ENCODE results near the gene AVPI1.
A peak's percentile ranks its signal among the peaks of the same experiment; 100 is the strongest.
"Not testable (repeated sequence)": the region's sequence is repeated elsewhere in the genome, so short reads cannot be mapped to it uniquely, and the experiment has no call there.

The AVPI1 gene

GRCh38 chr10:97650726-97651125 is 36.3 kb downstream of the AVPI1 start:
- Histone ChIP-seq H3K4me3 (ENCODE audit: low read depth, low read length) (no peak overlapping the region), H3K27ac (ENCODE audit: extremely low read depth, low read depth, low read length) (no peak overlapping the region), H3K9me3 (ENCODE audit: control insufficient read depth, insufficient read depth, low read depth, low read length) (no peaks in the 10 kb centered on the region), H3K36me3 (ENCODE audit: control insufficient read depth in 2 of 2, insufficient read depth in 1 of 2, low read length in 2 of 2) (peaks cover 17 to 59% of the 10 kb centered on the region in 2 experiments), H3K4me1 (ENCODE audit: control insufficient read depth, insufficient read depth, low read length) (no peaks in the 10 kb centered on the region; the same call in 1 of the 2 replicates)
- ChIA-PET POLR2A (no interaction called here), CTCF (interaction anchor here (0.9 kb wide), 1 partner anchor 27 kb away, joined by 3 read pairs; no protein-coding TSS in a partner anchor)
- TF ChIP-seq KLF17 (tag by site-specific recombination; IDR thresholded peaks at IDR 0.05) (no peak), ZNF121 (tag by site-specific recombination; IDR thresholded peaks at IDR 0.05) (no peak), ZNF426 (tag by site-specific recombination; IDR thresholded peaks at IDR 0.05) (no peak), ZNF510 (tag by site-specific recombination; IDR thresholded peaks at IDR 0.05; ENCODE audit: insufficient replicate concordance) (no peak), ZSCAN16 (tag by site-specific recombination; IDR thresholded peaks at IDR 0.05) (no peak), ZFP3 (tag by site-specific recombination; IDR thresholded peaks at IDR 0.05; ENCODE audit: low read depth) (no peak), ZNF658 (tag by site-specific recombination; IDR thresholded peaks at IDR 0.05) (no peak), ZFP41 (tag by site-specific recombination; IDR thresholded peaks at IDR 0.05; ENCODE audit: borderline replicate concordance) (no peak), ZNF830 (tag by site-specific recombination; IDR thresholded peaks at IDR 0.05; ENCODE audit: low read depth) (no peak), ZNF843 (tag by site-specific recombination; IDR thresholded peaks at IDR 0.05) (no peak), GLI4 (tag by site-specific recombination; IDR thresholded peaks at IDR 0.05) (no peak), ZFP37 (tag by site-specific recombination; IDR thresholded peaks at IDR 0.05) (no peak), ZNF391 (tag by site-specific recombination; IDR thresholded peaks at IDR 0.05; ENCODE audit: borderline replicate concordance, low read depth) (no peak), ZBTB17 (tag by site-specific recombination; IDR thresholded peaks at IDR 0.05) (no peak), ZNF335 (tag by site-specific recombination; conservative IDR thresholded peaks at IDR 0.05) (no peak)
- TF ChIP-seq, protein P1, sequence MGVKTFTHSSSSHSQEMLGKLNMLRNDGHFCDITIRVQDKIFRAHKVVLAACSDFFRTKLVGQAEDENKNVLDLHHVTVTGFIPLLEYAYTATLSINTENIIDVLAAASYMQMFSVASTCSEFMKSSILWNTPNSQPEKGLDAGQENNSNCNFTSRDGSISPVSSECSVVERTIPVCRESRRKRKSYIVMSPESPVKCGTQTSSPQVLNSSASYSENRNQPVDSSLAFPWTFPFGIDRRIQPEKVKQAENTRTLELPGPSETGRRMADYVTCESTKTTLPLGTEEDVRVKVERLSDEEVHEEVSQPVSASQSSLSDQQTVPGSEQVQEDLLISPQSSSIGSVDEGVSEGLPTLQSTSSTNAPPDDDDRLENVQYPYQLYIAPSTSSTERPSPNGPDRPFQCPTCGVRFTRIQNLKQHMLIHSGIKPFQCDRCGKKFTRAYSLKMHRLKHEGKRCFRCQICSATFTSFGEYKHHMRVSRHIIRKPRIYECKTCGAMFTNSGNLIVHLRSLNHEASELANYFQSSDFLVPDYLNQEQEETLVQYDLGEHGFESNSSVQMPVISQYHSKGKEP (tag by site-specific recombination; IDR thresholded peaks at IDR 0.05): no peak
- TF ChIP-seq, protein P2, sequence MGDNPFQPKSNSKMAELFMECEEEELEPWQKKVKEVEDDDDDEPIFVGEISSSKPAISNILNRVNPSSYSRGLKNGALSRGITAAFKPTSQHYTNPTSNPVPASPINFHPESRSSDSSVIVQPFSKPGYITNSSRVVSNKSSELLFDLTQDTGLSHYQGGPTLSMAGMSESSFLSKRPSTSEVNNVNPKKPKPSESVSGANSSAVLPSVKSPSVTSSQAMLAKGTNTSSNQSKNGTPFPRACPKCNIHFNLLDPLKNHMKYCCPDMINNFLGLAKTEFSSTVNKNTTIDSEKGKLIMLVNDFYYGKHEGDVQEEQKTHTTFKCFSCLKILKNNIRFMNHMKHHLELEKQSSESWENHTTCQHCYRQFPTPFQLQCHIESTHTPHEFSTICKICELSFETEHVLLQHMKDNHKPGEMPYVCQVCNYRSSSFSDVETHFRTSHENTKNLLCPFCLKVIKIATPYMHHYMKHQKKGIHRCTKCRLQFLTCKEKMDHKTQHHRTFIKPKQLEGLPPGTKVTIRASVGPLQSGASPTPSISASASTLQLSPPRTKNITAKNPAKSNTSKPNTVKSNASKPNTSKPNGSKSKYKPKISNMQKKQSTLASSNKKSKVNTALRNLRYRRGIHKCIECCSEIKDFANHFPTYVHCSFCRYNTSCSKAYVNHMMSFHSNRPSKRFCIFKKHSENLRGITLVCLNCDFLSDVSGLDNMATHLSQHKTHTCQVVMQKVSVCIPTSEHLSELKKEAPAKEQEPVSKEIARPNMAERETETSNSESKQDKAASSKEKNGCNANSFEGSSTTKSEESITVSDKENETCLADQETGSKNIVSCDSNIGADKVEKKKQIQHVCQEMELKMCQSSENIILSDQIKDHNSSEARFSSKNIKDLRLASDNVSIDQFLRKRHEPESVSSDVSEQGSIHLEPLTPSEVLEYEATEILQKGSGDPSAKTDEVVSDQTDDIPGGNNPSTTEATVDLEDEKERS (tag by site-specific recombination; IDR thresholded peaks at IDR 0.05): no peak
- TF ChIP-seq, protein P3, sequence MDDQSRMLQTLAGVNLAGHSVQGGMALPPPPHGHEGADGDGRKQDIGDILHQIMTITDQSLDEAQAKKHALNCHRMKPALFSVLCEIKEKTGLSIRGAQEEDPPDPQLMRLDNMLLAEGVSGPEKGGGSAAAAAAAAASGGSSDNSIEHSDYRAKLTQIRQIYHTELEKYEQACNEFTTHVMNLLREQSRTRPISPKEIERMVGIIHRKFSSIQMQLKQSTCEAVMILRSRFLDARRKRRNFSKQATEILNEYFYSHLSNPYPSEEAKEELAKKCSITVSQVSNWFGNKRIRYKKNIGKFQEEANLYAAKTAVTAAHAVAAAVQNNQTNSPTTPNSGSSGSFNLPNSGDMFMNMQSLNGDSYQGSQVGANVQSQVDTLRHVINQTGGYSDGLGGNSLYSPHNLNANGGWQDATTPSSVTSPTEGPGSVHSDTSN (CRISPR knock-in tag; IDR thresholded peaks at IDR 0.05): no peak

- H3K36me3 ChIP-seq (ENCODE audit: control insufficient read depth in 2 of 2, insufficient read depth in 1 of 2, low read length in 2 of 2): peaks cover 17 to 57% of the 10 kb centered on the region in 2 experiments
- TF ChIP-seq ZNF362 (tag by site-specific recombination; IDR thresholded peaks at IDR 0.05): peak; percentile 91
- not testable (repeated sequence) for H3K27ac ChIP-seq (ENCODE audit: extremely low read depth, low read depth, low read length); H3K4me1 ChIP-seq (ENCODE audit: control insufficient read depth, insufficient read depth, low read length); H3K9me3 ChIP-seq (ENCODE audit: control insufficient read depth, insufficient read depth, low read depth, low read length); H3K4me3 ChIP-seq (ENCODE audit: low read depth, low read length)
- ChIA-PET CTCF (interaction anchor here (0.6 to 1.1 kb wide), 3 partner anchors 15 to 186 kb away, joined by 3 to 4 read pairs (median 3); no protein-coding TSS in a partner anchor), POLR2A (interaction anchor here (0.7 kb wide), 1 partner anchor 8 kb away, joined by 4 read pairs; no protein-coding TSS in a partner anchor)
Measured at GRCh38 chr10:97649405-97649750, 37.7 kb downstream of the AVPI1 start.

Measured in HEK293 (cell line).